Natural killer cell (primary cell): ENCODE results near the gene PEX13. TPM values are rescaled to one million over a fixed set of nuclear protein-coding genes. Genes with fewer than 3 reads are reported as not detected.

Experiments used
- ATAC-seq, 3 donors: fragments of 150-1000 bp in 2 of 3; fragments of 200-7000 bp in 1 of 3; cut with Tn5 transposase; 1 replicate in 1 of 3; 2 replicates in 2 of 3; pipeline ENCODE4 v1.10.0; 2021; ENCODE audit warnings: mild to moderate bottlenecking in 2 of 3, moderate library complexity in 2 of 3
- DNase-seq, 2 donors: peaks; one replicate each; pipeline versions ENCODE4 v3.0.0 to v3.0.0-alpha.2; 2013 to 2021; ENCODE audit warnings: mixed read lengths in 1 of 2
- H3K27ac ChIP-seq: one replicate; pipeline ENCODE4 v1.5.1; 2013; ENCODE audit warnings: mild to moderate bottlenecking, low read length
- H3K27me3 ChIP-seq: one replicate; pipeline ENCODE4 v1.6.1; 2013; ENCODE audit warnings: low read length; ENCODE audit not compliant: control insufficient read depth, insufficient read depth
- H3K36me3 ChIP-seq: one replicate; pipeline ENCODE4 v1.6.1; 2013; ENCODE audit warnings: low read length; ENCODE audit not compliant: control insufficient read depth, insufficient read depth
- H3K4me1 ChIP-seq: one replicate; pipeline ENCODE4 v1.6.1; 2013; ENCODE audit warnings: low read length; ENCODE audit not compliant: control insufficient read depth, insufficient read depth
- H3K4me3 ChIP-seq: one replicate; pipeline ENCODE4 v1.5.1; 2013; ENCODE audit warnings: low read length
- H3K9me3 ChIP-seq: one replicate; pipeline ENCODE4 v1.6.1; 2013; ENCODE audit warnings: low read length; ENCODE audit not compliant: control insufficient read depth, insufficient read depth
- H3K27ac Mint-ChIP-seq, 2 donors: one replicate each; pipeline ENCODE4 v1.8.0; 2022; ENCODE audit warnings: mild to moderate bottlenecking in 2 of 2, mixed read lengths in 2 of 2, moderate library complexity in 1 of 2
- H3K27me3 Mint-ChIP-seq, 2 donors: one replicate each; pipeline ENCODE4 v1.8.0; 2022; ENCODE audit warnings: low read depth in 2 of 2, mixed read lengths in 2 of 2
- H3K36me3 Mint-ChIP-seq: one replicate; pipeline ENCODE4 v1.8.0; 2022; ENCODE audit warnings: mixed read lengths
- H3K4me1 Mint-ChIP-seq, 2 donors: one replicate each; pipeline ENCODE4 v1.8.0; 2022; ENCODE audit warnings: mixed read lengths in 2 of 2
- H3K4me3 Mint-ChIP-seq: one replicate; pipeline ENCODE4 v1.8.0; 2022; ENCODE audit warnings: mild to moderate bottlenecking, moderate library complexity, mixed read lengths
- H3K9me3 Mint-ChIP-seq, 2 donors: one replicate each; pipeline ENCODE4 v1.8.0; 2022; ENCODE audit warnings: mixed read lengths in 2 of 2
- WGBS: methylation state at CpG from one replicate; pipeline ENCODE4 v1.1.7; 2013; ENCODE audit warnings: missing lambda C conversion rate; ENCODE audit not compliant: insufficient coverage; 5-methylcytosine and 5-hydroxymethylcytosine counted together
- intact Hi-C: fragments of 100-400 bp; cut with micrococcal nuclease; formaldehyde crosslinking; loops from one replicate; pipeline ENCODE4 v1.14.2; 2022
- total RNA-seq, 4 donors: library from RNA; stranded (reverse); fragments of 120-200 nt in 1 of 4; gene quantifications; one replicate each; pipeline versions ENCODE4 v1.2.3 to v1.2.4, GENCODE V29; 2013 to 2022
- TF ChIP-seq, protein P1 (sequence below): fragments of 200-600 bp; IDR thresholded peaks from one replicate; pipeline ENCODE4 v1.8.0; 2022; ENCODE audit warnings: antibody characterized with exemption

PEX13 gene
- total RNA-seq, 3 donors from 2014 or later (not counting 1 experiment from before 2014, with no cell fraction given): 15.8 to 18.1 (median 17.9) TPM

DNA sequence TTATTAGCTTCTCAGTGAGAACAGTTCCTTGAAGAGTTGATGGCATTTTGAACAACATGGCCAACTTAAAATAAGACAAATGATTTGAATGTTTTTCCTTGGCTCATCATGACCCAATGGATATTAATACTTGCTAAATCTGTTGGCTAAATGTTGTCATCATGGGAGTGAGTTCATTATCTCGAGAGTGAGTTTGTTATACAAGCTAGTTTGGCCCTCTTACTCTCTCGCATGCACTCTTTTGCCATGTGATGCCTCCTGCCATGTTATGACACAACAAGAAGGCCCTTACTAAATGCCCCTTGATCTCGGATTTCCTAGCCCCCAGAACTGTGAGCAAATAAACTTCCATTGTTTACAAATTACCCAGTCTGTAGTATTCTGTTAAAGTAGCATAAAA, 25.3 kb downstream of the PEX13 start:
- Mint-ChIP-seq H3K27me3 (no peaks in the 10 kb centered on the region), H3K36me3 (no peaks in the 10 kb centered on the region), H3K9me3 (no peaks in the 10 kb centered on the region), H3K4me1 (peaks cover 14 to 27% of the 10 kb centered on the region in 2 donors), H3K4me3 (no peak overlapping the region), H3K27ac (no peak overlapping the region)
- ATAC-seq (no peak), DNase-seq (no peak)
- Histone ChIP-seq H3K9me3 (no peaks in the 10 kb centered on the region), H3K27me3 (no peaks in the 10 kb centered on the region), H3K27ac (no peak overlapping the region), H3K4me3 (no peak overlapping the region), H3K36me3 (peaks cover 18% of the 10 kb centered on the region), H3K4me1 (peaks cover 6% of the 10 kb centered on the region)
- TF ChIP-seq, protein P1, sequence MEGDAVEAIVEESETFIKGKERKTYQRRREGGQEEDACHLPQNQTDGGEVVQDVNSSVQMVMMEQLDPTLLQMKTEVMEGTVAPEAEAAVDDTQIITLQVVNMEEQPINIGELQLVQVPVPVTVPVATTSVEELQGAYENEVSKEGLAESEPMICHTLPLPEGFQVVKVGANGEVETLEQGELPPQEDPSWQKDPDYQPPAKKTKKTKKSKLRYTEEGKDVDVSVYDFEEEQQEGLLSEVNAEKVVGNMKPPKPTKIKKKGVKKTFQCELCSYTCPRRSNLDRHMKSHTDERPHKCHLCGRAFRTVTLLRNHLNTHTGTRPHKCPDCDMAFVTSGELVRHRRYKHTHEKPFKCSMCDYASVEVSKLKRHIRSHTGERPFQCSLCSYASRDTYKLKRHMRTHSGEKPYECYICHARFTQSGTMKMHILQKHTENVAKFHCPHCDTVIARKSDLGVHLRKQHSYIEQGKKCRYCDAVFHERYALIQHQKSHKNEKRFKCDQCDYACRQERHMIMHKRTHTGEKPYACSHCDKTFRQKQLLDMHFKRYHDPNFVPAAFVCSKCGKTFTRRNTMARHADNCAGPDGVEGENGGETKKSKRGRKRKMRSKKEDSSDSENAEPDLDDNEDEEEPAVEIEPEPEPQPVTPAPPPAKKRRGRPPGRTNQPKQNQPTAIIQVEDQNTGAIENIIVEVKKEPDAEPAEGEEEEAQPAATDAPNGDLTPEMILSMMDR: no peak
- WGBS: 97% methylated on average over 3 of the region's 3 CpGs
- intact Hi-C loops: no loop called here

DNA sequence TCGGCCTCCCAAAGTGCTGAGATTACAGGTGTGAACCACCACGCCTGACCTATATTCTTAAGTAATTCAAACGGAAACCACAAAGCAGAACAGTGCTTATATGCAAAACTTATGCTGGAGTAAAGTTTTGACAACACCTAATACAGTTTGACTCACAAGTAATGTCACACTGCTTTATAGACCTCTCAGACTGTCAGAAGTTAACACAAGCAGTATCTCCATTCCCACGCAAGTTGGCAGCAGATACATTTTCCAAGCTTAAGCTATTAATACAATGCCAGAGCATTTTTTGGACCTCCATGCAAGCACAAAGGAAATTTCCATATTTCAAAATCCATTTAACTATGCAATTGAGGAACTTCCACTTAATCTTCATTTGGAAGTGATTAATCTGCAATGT, 27.1 kb downstream of the PEX13 start:
- Histone ChIP-seq H3K27me3 (no peaks in the 10 kb centered on the region), H3K9me3 (no peaks in the 10 kb centered on the region), H3K4me1 (peaks cover 6% of the 10 kb centered on the region), H3K36me3 (peaks cover 33% of the 10 kb centered on the region), H3K4me3 (no peak overlapping the region), H3K27ac (no peak overlapping the region)
- Mint-ChIP-seq H3K4me3 (no peak overlapping the region), H3K27ac (peak overlapping the region; percentile 57 to 60), H3K4me1 (peaks cover 10 to 27% of the 10 kb centered on the region in 2 donors), H3K9me3 (no peaks in the 10 kb centered on the region), H3K36me3 (peaks cover 6% of the 10 kb centered on the region), H3K27me3 (no peaks in the 10 kb centered on the region)
- TF ChIP-seq, protein P1: no peak
- intact Hi-C loops: no loop called here
- 48% methylated on average over 4 of the region's 4 CpGs for WGBS
- peak in 1 of 2 donors; percentile 4 for DNase-seq
- ATAC-seq: peak in 2 of 3 donors; percentile 42 to 44

DNA sequence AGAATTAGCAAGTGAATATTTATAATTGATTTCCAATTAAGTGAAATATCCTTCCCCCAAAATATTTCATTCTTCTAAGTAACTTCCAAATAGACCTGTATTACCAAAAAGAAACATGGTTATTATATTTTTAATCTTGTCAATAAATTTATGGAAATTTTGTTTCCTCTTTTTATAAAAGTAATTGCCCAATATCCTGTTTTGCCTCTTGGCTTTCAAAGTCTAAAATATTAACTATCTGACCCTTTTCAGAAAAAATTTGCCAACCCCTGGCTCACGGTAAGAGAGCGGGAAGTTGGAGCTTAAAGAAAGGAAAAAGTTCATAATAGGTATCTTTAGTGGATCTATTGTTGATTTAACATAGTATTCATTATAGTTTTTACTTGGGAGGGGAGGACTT, 27.7 kb downstream of the PEX13 start:
- H3K27me3 ChIP-seq: no peaks in the 10 kb centered on the region
- no peaks in the 10 kb centered on the region for H3K9me3 Mint-ChIP-seq
- peaks cover 6% of the 10 kb centered on the region for H3K4me1 ChIP-seq
- DNase-seq: no peak
- peak overlapping the region; percentile 13 to 27 for H3K27ac Mint-ChIP-seq
- peaks cover 6% of the 10 kb centered on the region for H3K36me3 Mint-ChIP-seq
- intact Hi-C loops: no loop called here
- WGBS: no CpG with 5 or more reads among the region's 2 CpGs
- no peaks in the 10 kb centered on the region for H3K27me3 Mint-ChIP-seq
- no peak overlapping the region for H3K4me3 ChIP-seq
- peaks cover 8 to 25% of the 10 kb centered on the region in 2 donors for H3K4me1 Mint-ChIP-seq
- no peak overlapping the region for H3K27ac ChIP-seq
- ATAC-seq: no peak
- TF ChIP-seq, protein P1: no peak
- no peaks in the 10 kb centered on the region for H3K9me3 ChIP-seq
- peaks cover 35% of the 10 kb centered on the region for H3K36me3 ChIP-seq
- no peak overlapping the region for H3K4me3 Mint-ChIP-seq

DNA sequence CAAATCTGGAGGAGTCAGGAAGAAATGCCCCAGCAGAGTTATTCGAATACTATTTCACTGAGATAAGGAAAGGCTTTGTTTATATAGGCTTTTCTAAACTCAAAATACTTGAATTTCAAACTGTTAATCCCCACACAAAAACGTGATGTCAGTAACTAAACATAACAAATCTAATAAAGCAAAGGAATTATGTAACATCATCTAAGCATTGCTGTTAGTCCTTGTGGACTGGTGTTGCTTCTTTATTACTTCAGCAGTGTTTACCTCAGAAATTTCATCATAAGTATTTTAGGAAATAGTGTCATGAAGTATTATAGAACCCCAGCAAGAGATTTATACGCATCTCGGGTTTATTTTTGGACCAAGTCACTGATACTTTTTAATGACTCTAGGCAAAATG, 28.5 kb downstream of the PEX13 start:
- Histone ChIP-seq H3K36me3 (peaks cover 39% of the 10 kb centered on the region), H3K27me3 (no peaks in the 10 kb centered on the region), H3K4me3 (no peak overlapping the region), H3K4me1 (peaks cover 6% of the 10 kb centered on the region), H3K27ac (no peak overlapping the region), H3K9me3 (no peaks in the 10 kb centered on the region)
- no peak for DNase-seq
- no peaks in the 10 kb centered on the region for H3K27me3 Mint-ChIP-seq
- peaks cover 8 to 22% of the 10 kb centered on the region in 2 donors for H3K4me1 Mint-ChIP-seq
- peak overlapping the region in 1 of 2 donors; percentile 13 for H3K27ac Mint-ChIP-seq
- no peaks in the 10 kb centered on the region for H3K9me3 Mint-ChIP-seq
- 100% methylated on average over 2 of the region's 4 CpGs for WGBS
- peaks cover 8% of the 10 kb centered on the region for H3K36me3 Mint-ChIP-seq
- TF ChIP-seq, protein P1: no peak
- intact Hi-C loops: no loop called here
- ATAC-seq: no peak
- H3K4me3 Mint-ChIP-seq: no peak overlapping the region
